Left lung (tissue), 10 donors: ENCODE measurements around the gene MCF2L2. TPM values are rescaled to one million over a fixed set of nuclear protein-coding genes. Genes with fewer than 3 reads are reported as not detected.

Experiments
- ATAC-seq: fragments of 200-7000 bp; cut with Tn5 transposase; one replicate; pipeline ENCODE4 v1.9.1; 2020; ENCODE audit warnings: moderate library complexity
- DNase-seq, 4 donors: peaks; one replicate each; pipeline ENCODE4 v3.0.0-alpha.2; 2013 to 2020
- H3K27ac ChIP-seq, 2 donors: fragments of 200-600 bp; sonication (generic) in 1 of 2; one replicate each; pipeline versions ENCODE4 v1.5.0 to v1.8.0; 2020 to 2021
- H3K27me3 ChIP-seq, 2 donors: fragments of 200-600 bp; sonication (generic) in 1 of 2; one replicate each; pipeline versions ENCODE4 v1.5.0 to v1.8.0; 2020 to 2021
- H3K36me3 ChIP-seq, 2 donors: fragments of 200-600 bp; sonication (generic) in 1 of 2; one replicate each; pipeline versions ENCODE4 v1.5.0 to v1.8.0; 2020 to 2021
- H3K4me1 ChIP-seq, 2 donors: fragments of 200-600 bp; one replicate each; pipeline ENCODE4 v1.8.0; 2021
- H3K4me3 ChIP-seq, 2 donors: fragments of 200-600 bp; sonication (generic) in 1 of 2; one replicate each; pipeline versions ENCODE4 v1.5.0 to v1.8.0; 2020 to 2021; ENCODE audit warnings: mild to moderate bottlenecking in 1 of 2
- H3K9me3 ChIP-seq, 2 donors: fragments of 200-600 bp; sonication (generic) in 1 of 2; one replicate each; pipeline versions ENCODE4 v1.5.0 to v1.8.0; 2020 to 2021
- intact Hi-C, 2 donors: fragments of 100-400 bp; cut with DNase I; formaldehyde crosslinking; loops; one replicate each; pipeline versions ENCODE4 v1.11.2 to v1.14.2; 2022
- polyA plus RNA-seq, 6 donors: library from polyadenylated mRNA; unstranded; fragments of 120-200 nt; gene quantifications; one replicate each; pipeline ENCODE4 v1.2.1, GENCODE V29; 2013; ENCODE audit not compliant: insufficient read length in 6 of 6
- total RNA-seq, 2 donors: library from RNA; stranded (reverse); fragmentation: NEBNext Ultra II Directional; extraction: Animal tissue kit (Norgen Biotek cat#: 25700); gene quantifications; one replicate each; pipeline ENCODE4 v1.2.1, GENCODE V29; 2021
- TF ChIP-seq, protein P1 (sequence below), 2 donors: fragments of 200-600 bp; sonication (generic) in 1 of 2; IDR thresholded peaks; one replicate each; pipeline versions ENCODE4 v1.5.0 to v1.8.0; 2021; ENCODE audit warnings: antibody characterized with exemption in 2 of 2
- donor health status: DM: no; HTN: yes; CAD: no.
- donor health status: DM: no; HTN: no; CAD: no.

The MCF2L2 gene
- total and polyA plus RNA-seq, 8 donors, result 0.41 to 3.5 (median 2.2) TPM

DNA sequence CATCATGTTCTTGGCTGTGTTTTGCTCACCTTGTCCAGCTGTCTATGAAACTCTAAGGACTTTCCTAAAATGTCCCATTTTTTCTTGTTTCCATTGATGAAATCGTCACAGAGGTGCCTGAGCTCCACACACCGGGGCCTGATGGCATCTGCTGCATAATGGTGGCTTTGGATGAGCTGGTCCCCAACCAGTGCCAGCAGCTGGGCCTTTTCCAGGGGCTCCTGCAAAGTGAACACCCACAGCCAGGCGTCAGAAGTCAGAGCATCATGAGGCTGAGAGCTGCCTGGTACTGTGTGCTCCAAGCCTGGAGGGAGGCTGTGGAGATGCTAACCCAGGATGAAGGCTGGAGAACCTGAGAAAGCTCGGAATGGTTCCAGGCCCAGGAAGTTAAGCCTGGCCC, 128.4 kb downstream of the MCF2L2 start:
- Histone ChIP-seq H3K9me3 (no peaks in the 10 kb centered on the region), H3K27me3 (no peaks in the 10 kb centered on the region), H3K36me3 (no peaks in the 10 kb centered on the region), H3K27ac (no peak overlapping the region), H3K4me1 (peaks cover 0 to 70% of the 10 kb centered on the region in 2 donors), H3K4me3 (no peak overlapping the region)
- TF ChIP-seq, protein P1, sequence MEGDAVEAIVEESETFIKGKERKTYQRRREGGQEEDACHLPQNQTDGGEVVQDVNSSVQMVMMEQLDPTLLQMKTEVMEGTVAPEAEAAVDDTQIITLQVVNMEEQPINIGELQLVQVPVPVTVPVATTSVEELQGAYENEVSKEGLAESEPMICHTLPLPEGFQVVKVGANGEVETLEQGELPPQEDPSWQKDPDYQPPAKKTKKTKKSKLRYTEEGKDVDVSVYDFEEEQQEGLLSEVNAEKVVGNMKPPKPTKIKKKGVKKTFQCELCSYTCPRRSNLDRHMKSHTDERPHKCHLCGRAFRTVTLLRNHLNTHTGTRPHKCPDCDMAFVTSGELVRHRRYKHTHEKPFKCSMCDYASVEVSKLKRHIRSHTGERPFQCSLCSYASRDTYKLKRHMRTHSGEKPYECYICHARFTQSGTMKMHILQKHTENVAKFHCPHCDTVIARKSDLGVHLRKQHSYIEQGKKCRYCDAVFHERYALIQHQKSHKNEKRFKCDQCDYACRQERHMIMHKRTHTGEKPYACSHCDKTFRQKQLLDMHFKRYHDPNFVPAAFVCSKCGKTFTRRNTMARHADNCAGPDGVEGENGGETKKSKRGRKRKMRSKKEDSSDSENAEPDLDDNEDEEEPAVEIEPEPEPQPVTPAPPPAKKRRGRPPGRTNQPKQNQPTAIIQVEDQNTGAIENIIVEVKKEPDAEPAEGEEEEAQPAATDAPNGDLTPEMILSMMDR (IDR thresholded peaks at IDR 0.05), result no peak
- ATAC-seq (no peak), DNase-seq (no peak)
- intact Hi-C loops, result no loop called here

DNA sequence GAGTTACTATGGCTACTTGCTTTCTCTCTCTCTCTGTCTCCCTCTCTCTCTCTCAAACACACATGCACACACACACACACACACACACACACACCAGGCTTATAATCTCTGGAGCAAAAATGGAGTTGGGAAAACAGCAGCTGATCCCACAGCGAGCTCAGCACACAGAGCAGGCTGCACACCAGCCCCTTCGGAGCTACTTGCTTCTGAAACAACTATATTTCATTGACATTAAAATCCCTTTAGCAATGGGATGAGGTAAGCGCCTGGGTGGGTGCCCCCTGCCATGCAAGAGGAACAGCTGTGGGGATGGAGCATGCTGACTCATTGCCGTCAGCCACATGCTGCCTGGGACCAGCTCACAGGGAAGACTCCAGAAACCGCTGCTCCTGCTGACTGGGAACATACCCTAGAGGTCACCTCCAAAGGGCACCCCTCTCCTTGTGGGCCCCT, 129.7 kb downstream of the MCF2L2 start:
- intact Hi-C loops, result no loop called here
- Histone ChIP-seq H3K36me3 (no peaks in the 10 kb centered on the region), H3K4me1 (peaks cover 0 to 70% of the 10 kb centered on the region in 2 donors), H3K9me3 (no peaks in the 10 kb centered on the region), H3K27me3 (no peaks in the 10 kb centered on the region), H3K4me3 (no peak overlapping the region), H3K27ac (peak overlapping the region in 1 of 2 donors; percentile 20)
- peak; percentile 62 for ATAC-seq
- peak in 2 of 4 donors; percentile 89 for DNase-seq
- TF ChIP-seq, protein P1 (IDR thresholded peaks at IDR 0.05), result no peak

DNA sequence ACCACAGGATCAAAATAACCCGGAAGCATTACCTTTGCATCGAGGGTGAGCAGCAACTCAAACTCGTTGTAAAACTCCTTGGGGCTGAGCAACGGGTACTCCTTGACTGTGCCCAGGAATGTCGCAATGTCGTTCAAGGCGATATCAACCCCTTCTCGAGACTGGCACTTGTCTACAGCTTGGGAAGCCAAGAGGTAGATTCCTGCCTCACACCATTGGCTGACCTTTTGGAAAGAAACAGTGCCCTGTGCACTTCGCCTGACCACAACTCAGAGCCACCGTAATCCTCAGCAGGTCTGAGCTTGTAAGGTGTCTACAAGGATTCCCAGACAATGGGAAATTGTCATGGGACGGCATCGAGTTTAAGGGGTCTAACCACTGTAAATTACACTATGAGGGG, 131.5 kb downstream of the MCF2L2 start:
- DNase-seq, result peak in 1 of 4 donors; percentile 55
- H3K27ac ChIP-seq, result peak overlapping the region in 1 of 2 donors; percentile 13
- no peaks in the 10 kb centered on the region for H3K36me3 ChIP-seq
- H3K4me3 ChIP-seq, result no peak overlapping the region
- TF ChIP-seq, protein P1 (IDR thresholded peaks at IDR 0.05), result no peak
- no peaks in the 10 kb centered on the region for H3K27me3 ChIP-seq
- ATAC-seq, result peak; percentile 77
- intact Hi-C loops, result no loop called here
- H3K9me3 ChIP-seq, result no peaks in the 10 kb centered on the region
- H3K4me1 ChIP-seq, result peaks cover 0 to 63% of the 10 kb centered on the region in 2 donors

DNA sequence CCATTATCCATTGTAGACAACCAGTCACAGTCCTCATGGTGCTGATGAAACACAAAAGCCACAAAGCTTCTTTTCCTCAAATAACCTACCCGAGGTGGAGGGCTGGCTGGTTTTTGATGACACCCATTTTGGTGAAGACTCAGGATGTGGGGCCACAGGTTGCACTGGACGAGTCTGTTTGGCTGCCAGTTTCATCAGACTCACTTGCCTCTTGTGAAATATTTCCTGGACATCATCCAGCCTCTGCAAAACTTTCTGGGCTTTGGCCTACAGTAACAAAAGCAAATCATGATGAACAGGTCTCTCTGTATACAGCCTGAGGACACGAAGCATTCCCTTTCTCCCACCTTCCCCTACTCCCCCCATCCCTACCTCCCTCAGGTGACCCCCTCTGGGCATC, 133.2 kb downstream of the MCF2L2 start:
- ATAC-seq (peak; percentile 52), DNase-seq (peak in 1 of 4 donors; percentile 54)
- TF ChIP-seq, protein P1 (IDR thresholded peaks at IDR 0.05), result no peak
- no peaks in the 10 kb centered on the region for H3K9me3 ChIP-seq
- intact Hi-C loops, result no loop called here
- H3K4me1 ChIP-seq, result peaks cover 0 to 49% of the 10 kb centered on the region in 2 donors
- H3K27me3 ChIP-seq, result no peaks in the 10 kb centered on the region
- no peaks in the 10 kb centered on the region for H3K36me3 ChIP-seq
- H3K27ac ChIP-seq, result peak overlapping the region in 1 of 2 donors; percentile 26
- no peak overlapping the region for H3K4me3 ChIP-seq

DNA sequence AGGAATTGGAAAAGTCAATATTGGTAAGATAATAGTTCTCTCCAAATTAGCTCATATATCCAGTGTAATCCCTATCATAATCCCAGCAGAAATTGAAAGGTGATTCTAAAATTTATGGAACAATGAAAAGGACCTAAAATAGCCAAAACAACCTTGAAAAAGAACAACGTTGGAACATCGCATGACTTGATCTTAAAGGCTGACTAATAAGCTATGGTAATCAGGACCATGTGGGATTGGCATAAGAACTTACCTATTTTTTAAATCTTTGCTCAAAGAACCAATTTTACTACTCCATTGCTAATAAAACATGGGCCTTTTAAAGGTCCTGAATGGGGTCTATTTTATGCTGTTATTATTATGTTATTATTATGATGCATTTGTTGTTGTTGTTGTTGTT, 134.5 kb downstream of the MCF2L2 start:
- no peaks in the 10 kb centered on the region for H3K27me3 ChIP-seq
- no peak overlapping the region for H3K27ac ChIP-seq
- DNase-seq (no peak), ATAC-seq (no peak)
- H3K9me3 ChIP-seq, result no peaks in the 10 kb centered on the region
- TF ChIP-seq, protein P1 (IDR thresholded peaks at IDR 0.05), result no peak
- H3K4me3 ChIP-seq, result no peak overlapping the region
- peaks cover 0 to 42% of the 10 kb centered on the region in 2 donors for H3K4me1 ChIP-seq
- no peaks in the 10 kb centered on the region for H3K36me3 ChIP-seq
- intact Hi-C loops, result no loop called here
